GM12878 (cell line): ENCODE measurements around the gene MYO1C. TPM values are rescaled to one million over a fixed set of nuclear protein-coding genes. Genes with fewer than 3 reads are reported as not detected.

Experiments used
- ATAC-seq: fragments of 200-7000 bp; cut with Tn5 transposase; 3 replicates; pipeline ENCODE4 v1.9.1; 2020; ENCODE audit warnings: mild to moderate bottlenecking, moderate library complexity
- BruUV-seq: library from RNA; stranded (reverse); fragments of 400-500 nt; replicated peaks from 2 replicates; lab custom pipeline; 2021; lab: Mats Ljungman, UMichigan
- CTCF ChIA-PET: fragments of 300-600 bp; sonication (Branson Sonifier 250); formaldehyde crosslinking; extraction: SDS; loops from one replicate; lab custom pipeline; 2021; ENCODE audit warnings: inconsistent platforms; lab: Yijun Ruan, JAX
- POLR2A ChIA-PET: fragments of 350-600 bp; formaldehyde crosslinking; extraction: SDS; loops from one replicate; lab custom pipeline; 2021; ENCODE audit warnings: inconsistent platforms; lab: Charles Lee
- RAD21 ChIA-PET: fragments of 300-600 bp; sonication (Branson Sonifier 250); formaldehyde crosslinking; loops from one replicate; lab custom pipeline; 2023; ENCODE audit warnings: antibody characterized with exemption; ENCODE audit not compliant: unreplicated experiment; lab: Charles Lee
- SMC1A ChIA-PET: fragments of 300-600 bp; sonication (Branson Sonifier 250); formaldehyde crosslinking; loops from one replicate; lab custom pipeline; 2023; ENCODE audit not compliant: unreplicated experiment, uncharacterized antibody; lab: Charles Lee
- DNase-seq: peaks from one replicate; pipeline ENCODE4 v3.0.0-alpha.2; 2011; ENCODE audit warnings: low read depth, low spot score
- FAIRE-seq: peaks from 3 replicates; lab custom pipeline; 2011; peaks lifted over from hg19 to GRCh38; lab: Jason Lieb, UNC
- H2AFZ ChIP-seq: 2 replicates; pipeline ENCODE4 v1.6.0; 2011; ENCODE audit warnings: low read depth, low read length, control low read depth; ENCODE audit not compliant: control insufficient read depth
- H3K27ac ChIP-seq: 2 replicates; pipeline ENCODE4 v1.5.1; 2011; ENCODE audit warnings: control low read depth; ENCODE audit not compliant: control insufficient read depth, insufficient read depth
- H3K27me3 ChIP-seq, 2 experiments: replicated peaks in 1 of 2; 2 replicates each; pipeline versions ENCODE4 v1.6.0 to v1.6.1; 2011; ENCODE audit warnings: low read length in 1 of 2; ENCODE audit not compliant: control insufficient read depth in 2 of 2, insufficient read depth in 2 of 2
- H3K36me3 ChIP-seq, 2 experiments: 2 replicates each; pipeline ENCODE4 v1.5.1; 2011; ENCODE audit warnings: low read length in 1 of 2; ENCODE audit not compliant: control insufficient read depth in 2 of 2, insufficient read depth in 2 of 2
- H3K4me1 ChIP-seq: 2 replicates; pipeline ENCODE4 v1.6.1; 2011; ENCODE audit warnings: mild to moderate bottlenecking, low read length, moderate library complexity, mixed read lengths; ENCODE audit not compliant: control insufficient read depth, insufficient read depth
- H3K4me2 ChIP-seq: 2 replicates; pipeline ENCODE4 v1.6.0; 2011; ENCODE audit warnings: control low read depth; ENCODE audit not compliant: control insufficient read depth, insufficient read depth
- H3K4me3 ChIP-seq: fragments of 200-600 bp; sonication (generic); 2 replicates; pipeline ENCODE4 v1.5.1; 2016
- H3K79me2 ChIP-seq: 2 replicates; pipeline ENCODE4 v1.6.0; 2011; ENCODE audit warnings: low read length; ENCODE audit not compliant: control insufficient read depth, insufficient read depth
- H3K9ac ChIP-seq: 2 replicates; pipeline ENCODE4 v1.8.0; 2011; ENCODE audit warnings: low read length, control low read depth, mixed read lengths; ENCODE audit not compliant: control insufficient read depth, insufficient read depth
- H3K9me3 ChIP-seq: replicated peaks from 3 replicates; pipeline ENCODE4 v1.5.1; 2011; ENCODE audit warnings: mild to moderate bottlenecking, low read length; ENCODE audit not compliant: control insufficient read depth, insufficient read depth
- H4K20me1 ChIP-seq: 2 replicates; pipeline ENCODE4 v1.6.0; 2011; ENCODE audit not compliant: control insufficient read depth, insufficient read depth
- BRCA1 ChIP-seq: IDR thresholded peaks from 2 replicates; pipeline ENCODE4 v1.6.1; 2011; ENCODE audit warnings: low read depth, low read length, improper control_type of control experiment
- E4F1 ChIP-seq: fragments of 450-650 bp; IDR thresholded peaks from 2 replicates; pipeline ENCODE4 v1.6.1; 2018; ENCODE audit warnings: borderline replicate concordance, mild to moderate bottlenecking; ENCODE audit not compliant: partially characterized antibody
- EP300 ChIP-seq, 2 experiments: fragments of 150-350 bp in 1 of 2; IDR thresholded peaks; 2 replicates each; pipeline ENCODE4 v1.6.1; 2011 to 2012; ENCODE audit warnings: low read depth in 2 of 2, low read length in 2 of 2, borderline replicate concordance in 1 of 2, improper control_type of control experiment in 1 of 2, inconsistent platforms in 1 of 2; ENCODE audit not compliant: control insufficient read depth in 1 of 2
- HDAC2 ChIP-seq: fragments of 200-600 bp; sonication (generic); IDR thresholded peaks from 2 replicates; pipeline ENCODE4 v1.6.1; 2017
- KDM1A ChIP-seq: fragments of 200-600 bp; sonication (generic); IDR thresholded peaks from 2 replicates; pipeline ENCODE4 v1.6.1; 2016; ENCODE audit warnings: borderline replicate concordance
- NRF1 ChIP-seq: conservative IDR thresholded peaks from 2 replicates; pipeline ENCODE4 v1.6.1; 2011; ENCODE audit warnings: mild to moderate bottlenecking, low read depth, low read length, improper control_type of control experiment
- RAD51 ChIP-seq: fragments of 450-650 bp; IDR thresholded peaks from 2 replicates; pipeline ENCODE4 v1.6.1; 2016; ENCODE audit warnings: moderate library complexity, mild to moderate bottlenecking, inconsistent platforms
- RB1 ChIP-seq: fragments of 450-650 bp; formaldehyde crosslinking; IDR thresholded peaks from 2 replicates; pipeline ENCODE4 v1.6.1; 2017; ENCODE audit warnings: mild to moderate bottlenecking, borderline replicate concordance
- TARDBP ChIP-seq: IDR thresholded peaks from 2 replicates; pipeline ENCODE4 v1.6.1; 2016; ENCODE audit warnings: borderline replicate concordance
- ZBTB40 ChIP-seq: fragments of 450-650 bp; IDR thresholded peaks from 2 replicates; pipeline ENCODE4 v1.6.1; 2016; ENCODE audit warnings: mild to moderate bottlenecking, moderate library complexity, borderline replicate concordance
- WGBS: methylation state at CpG from one replicate; pipeline ENCODE4 v1.1.6; 2016; ENCODE audit warnings: low lambda C conversion rate; ENCODE audit not compliant: insufficient replicate concordance, insufficient coverage; ENCODE audit errors: missing lambda C conversion rate; 5-methylcytosine and 5-hydroxymethylcytosine counted together
- in situ Hi-C: fragments of 300-500 bp; cut with MboI; formaldehyde crosslinking; loops from 9 replicates; pipeline ENCODE4 v1.14.3; 2018; ENCODE audit warnings: mixed read lengths
- intact Hi-C: fragments of 100-400 bp; cut with micrococcal nuclease; formaldehyde crosslinking; loops from one replicate; pipeline ENCODE4 v1.14.2; 2022; ENCODE audit not compliant: unreplicated experiment
- polyA plus RNA-seq, 11 experiments: library from polyadenylated mRNA; depleted of rRNA in 4 of 11; unstranded in 6 of 11; stranded (reverse) in 5 of 11; fragments of >200 nt; fragmentation: Nextera tagmentation in 4 of 11; fragmentation: Illumina TruSeq in 1 of 11; extraction: Ambion mirVana in 4 of 11; extraction: Trizol in 1 of 11; gene quantifications; 1 replicate in 1 of 11; 2 replicates in 10 of 11; pipeline versions ENCODE4 v1.2.1 to v1.2.3, GENCODE V29; 2011 to 2016; ENCODE audit warnings: inconsistent platforms in 2 of 11, missing spikeins in 2 of 11, low read depth in 1 of 11
- total RNA-seq, 4 experiments: library from RNA; depleted of rRNA in 3 of 4; stranded (reverse); fragments of >200 nt in 3 of 4; fragmentation: Illumina TruSeq in 1 of 4; extraction: Trizol in 1 of 4; gene quantifications; 2 replicates each; pipeline versions ENCODE4 v1.2.1 to v1.2.3, GENCODE V29; 2013 to 2021

MYO1C gene
- total and polyA plus RNA-seq, 10 of the 15 experiments (the other 5 are each of a cell fraction or from before 2014, with no cell fraction given) = 1.2 to 92.0 (median 36.6) TPM

- no peak for TF ChIP-seq E4F1
- TF ChIP-seq KDM1A = no peak
Observed at GRCh38 chr17:1511756-1512321, 19.4 kb upstream of the MYO1C start (continued).

GRCh38 chr17:1511290-1511689 is 18.8 kb upstream of the MYO1C start:
- DNase-seq (no peak), ATAC-seq (no peak), FAIRE-seq (no peak)
- ChIA-PET RAD21 (no interaction called here), POLR2A (interaction anchor here (1.0 to 1.1 kb wide), 2 partner anchors 10 to 57 kb away, joined by 3 read pairs; no protein-coding TSS in a partner anchor), CTCF (interaction anchor here (1.1 to 7.5 kb wide), 3 partner anchors 12 to 145 kb away, joined by 3 to 132 read pairs (median 4); no protein-coding TSS in a partner anchor), SMC1A (interaction anchor here (0.9 kb wide), 1 partner anchor 171 kb away, joined by 3 read pairs; no protein-coding TSS in a partner anchor)
- BruUV-seq = no TSS peak
- H4K20me1 ChIP-seq = no peaks in the 10 kb centered on the region
- H3K27me3 ChIP-seq = no peaks in the 10 kb centered on the region
- no peaks in the 10 kb centered on the region; a peak in 3 of 4 replicates for H3K36me3 ChIP-seq
- no peak overlapping the region for H2AFZ ChIP-seq
- H3K79me2 ChIP-seq = peaks cover 12% of the 10 kb centered on the region
- H3K9ac ChIP-seq = no peak overlapping the region
- WGBS = 81% methylated on average over 11 of the region's 11 CpGs
- intact Hi-C loops = no loop called here
- H3K4me3 ChIP-seq = no peak overlapping the region
- TF ChIP-seq TARDBP (no peak), NRF1 (no peak), BRCA1 (no peak), HDAC2 (no peak), ZBTB40 (no peak), RB1 (no peak), EP300 (IDR thresholded peaks at IDR 0.05; ENCODE audit: borderline replicate concordance in 1 of 2, control insufficient read depth in 1 of 2, low read depth in 2 of 2, low read length in 2 of 2) (no peak), RAD51 (no peak)
- H3K4me2 ChIP-seq = no peak overlapping the region
- in situ Hi-C loops = no loop called here
- H3K27ac ChIP-seq = no peak overlapping the region
- H3K9me3 ChIP-seq = no peaks in the 10 kb centered on the region
- peaks cover 4% of the 10 kb centered on the region for H3K4me1 ChIP-seq
